ENCODE results near the gene GPX4.

GPX4 gene

DNA sequence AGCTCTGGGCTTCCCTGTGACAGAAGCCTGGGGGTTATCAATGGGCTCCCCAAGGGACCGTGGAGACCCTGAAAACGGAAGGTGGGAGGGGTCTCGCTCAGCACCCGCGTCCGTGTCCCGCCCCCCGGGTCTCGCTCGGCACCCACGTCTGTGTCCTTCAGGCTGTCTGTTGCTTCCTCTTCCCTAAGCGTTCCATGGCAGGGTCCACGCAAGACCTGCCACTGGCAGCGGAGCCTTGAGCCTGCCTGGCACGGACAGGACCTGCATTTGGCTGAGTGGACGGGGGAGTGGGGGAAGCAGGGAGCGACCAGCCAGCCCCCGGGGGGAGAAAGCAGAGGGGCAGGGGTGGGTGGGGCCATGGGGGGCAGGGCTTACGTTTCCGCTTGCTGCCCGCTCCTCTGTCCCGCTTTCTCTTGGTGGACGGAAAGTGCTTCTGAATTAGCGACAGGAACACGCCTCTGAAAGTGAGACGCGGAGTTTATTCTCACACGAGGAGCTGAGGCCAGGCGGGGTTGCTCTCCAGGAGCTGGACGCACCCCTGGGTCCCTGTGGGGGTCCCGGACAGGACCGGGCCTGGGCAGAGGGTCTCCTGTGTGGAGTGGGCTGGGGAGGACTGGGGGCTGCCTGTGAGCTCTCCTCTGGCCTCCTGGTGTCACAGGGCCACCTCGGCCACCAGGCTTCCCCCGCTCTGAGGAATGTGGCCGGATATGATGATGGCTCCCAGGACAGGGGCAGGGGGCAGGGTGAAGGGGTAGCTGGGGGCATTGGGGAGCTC, 12.0 kb downstream of the GPX4 start:
- ATAC-seq (ENCODE audit: insufficient read depth, low read depth) (no peak), DNase-seq (no peak)
- H2AFZ ChIP-seq (ENCODE audit: low read depth, low read length), result no peak overlapping the region
- H3K27ac ChIP-seq (ENCODE audit: low read length), result no peak overlapping the region
- no peaks in the 10 kb centered on the region for H3K9me3 ChIP-seq (ENCODE audit: insufficient read depth, low read length, severe bottlenecking)
- H3K9ac ChIP-seq (ENCODE audit: low read depth, low read length), result no peak overlapping the region
- no peaks in the 10 kb centered on the region for H3K27me3 ChIP-seq (ENCODE audit: insufficient read depth, low read length, poor library complexity)
- H3K4me3 ChIP-seq (ENCODE audit: low read depth in 1 of 2, low read length in 2 of 2), result no peak overlapping the region
- H3K79me2 ChIP-seq (ENCODE audit: insufficient read depth, low read length), result no peaks in the 10 kb centered on the region
- H3K4me2 ChIP-seq (ENCODE audit: insufficient read depth, low read length), result no peak overlapping the region
- H3K36me3 ChIP-seq (ENCODE audit: insufficient read depth, low read length), result peaks cover 69% of the 10 kb centered on the region
- no peaks in the 10 kb centered on the region for H3K4me1 ChIP-seq (ENCODE audit: insufficient read depth, low read length)
- H4K20me1 ChIP-seq (ENCODE audit: insufficient read depth, low read length), result peaks cover 4% of the 10 kb centered on the region; the same call in 1 of the 2 replicates
- no peak for TF ChIP-seq EZH2 (IDR thresholded peaks at IDR 0.05; ENCODE audit: borderline replicate concordance, low read depth, low read length, severe bottlenecking)
- TF ChIP-seq CTCF (IDR thresholded peaks at IDR 0.05; ENCODE audit: borderline replicate concordance, extremely low read depth, low read length, poor library complexity, severe bottlenecking), result no peak

DNA sequence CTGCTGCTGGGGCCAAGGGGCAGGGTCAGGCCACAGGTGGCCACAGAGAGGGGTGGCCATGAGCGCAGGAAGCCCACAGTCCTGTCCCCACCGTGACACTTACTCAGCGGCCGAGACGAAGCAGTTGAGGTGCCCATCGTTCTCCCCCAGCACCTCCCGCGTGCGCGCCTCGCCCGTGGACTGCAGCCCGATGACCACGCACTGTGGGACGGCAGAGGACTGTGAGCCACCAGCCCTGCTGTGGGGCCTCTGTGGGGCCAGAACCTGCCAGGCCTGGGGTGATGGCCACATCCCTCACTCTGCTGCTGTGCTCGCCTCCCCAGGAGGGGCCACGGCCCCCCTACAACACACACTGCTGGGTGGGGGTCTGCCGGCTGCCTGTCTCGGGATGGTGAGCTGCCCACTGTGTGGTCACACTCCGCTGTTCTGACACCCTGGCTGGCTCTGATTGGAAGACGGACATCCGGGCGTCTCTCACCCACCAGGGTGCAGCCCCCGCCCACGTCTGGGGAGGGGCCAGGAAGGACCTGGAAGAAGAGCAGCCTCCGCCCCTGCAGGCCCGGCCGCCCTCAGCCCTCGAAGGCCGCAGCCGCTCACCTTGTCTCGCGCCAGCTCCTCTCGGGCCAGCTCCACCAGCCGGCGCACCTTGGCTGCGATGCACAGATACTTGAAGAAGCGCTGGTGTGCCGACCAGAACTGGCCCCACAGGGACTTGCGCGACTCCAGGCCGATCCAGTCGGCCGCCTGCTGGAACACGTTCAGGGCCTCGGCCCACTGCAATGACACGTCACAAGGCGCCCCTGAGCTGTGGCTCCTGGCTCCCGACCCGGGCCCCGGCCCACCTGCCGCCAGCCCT, 13.2 kb downstream of the GPX4 start:
- H3K27me3 ChIP-seq (ENCODE audit: insufficient read depth, low read length, poor library complexity), result no peaks in the 10 kb centered on the region
- H3K9ac ChIP-seq (ENCODE audit: low read depth, low read length), result no peak overlapping the region
- H3K4me3 ChIP-seq (ENCODE audit: low read depth in 1 of 2, low read length in 2 of 2), result no peak overlapping the region
- H2AFZ ChIP-seq (ENCODE audit: low read depth, low read length), result no peak overlapping the region
- H4K20me1 ChIP-seq (ENCODE audit: insufficient read depth, low read length), result peaks cover 4% of the 10 kb centered on the region; the same call in 1 of the 2 replicates
- DNase-seq, result no peak
- H3K36me3 ChIP-seq (ENCODE audit: insufficient read depth, low read length), result peaks cover 76% of the 10 kb centered on the region
- no peaks in the 10 kb centered on the region for H3K9me3 ChIP-seq (ENCODE audit: insufficient read depth, low read length, severe bottlenecking)
- no peaks in the 10 kb centered on the region for H3K79me2 ChIP-seq (ENCODE audit: insufficient read depth, low read length)
- no peak for TF ChIP-seq CTCF (IDR thresholded peaks at IDR 0.05; ENCODE audit: borderline replicate concordance, extremely low read depth, low read length, poor library complexity, severe bottlenecking)
- no peak for TF ChIP-seq EZH2 (IDR thresholded peaks at IDR 0.05; ENCODE audit: borderline replicate concordance, low read depth, low read length, severe bottlenecking)
- no peak overlapping the region for H3K4me2 ChIP-seq (ENCODE audit: insufficient read depth, low read length)
- no peak overlapping the region for H3K27ac ChIP-seq (ENCODE audit: low read length)
- H3K4me1 ChIP-seq (ENCODE audit: insufficient read depth, low read length), result no peaks in the 10 kb centered on the region
- ATAC-seq (ENCODE audit: insufficient read depth, low read depth), result no peak

GRCh38 chr19:1117654-1118053, 13.9 kb downstream of the GPX4 start:
- TF ChIP-seq CTCF (IDR thresholded peaks at IDR 0.05; ENCODE audit: borderline replicate concordance, extremely low read depth, low read length, poor library complexity, severe bottlenecking) (no peak), EZH2 (IDR thresholded peaks at IDR 0.05; ENCODE audit: borderline replicate concordance, low read depth, low read length, severe bottlenecking) (no peak)
- Histone ChIP-seq H3K9ac (ENCODE audit: low read depth, low read length) (no peak overlapping the region), H3K27me3 (ENCODE audit: insufficient read depth, low read length, poor library complexity) (no peaks in the 10 kb centered on the region), H3K9me3 (ENCODE audit: insufficient read depth, low read length, severe bottlenecking) (no peaks in the 10 kb centered on the region), H3K4me2 (ENCODE audit: insufficient read depth, low read length) (no peak overlapping the region), H3K27ac (ENCODE audit: low read length) (no peak overlapping the region), H3K4me3 (ENCODE audit: low read depth in 1 of 2, low read length in 2 of 2) (no peak overlapping the region), H3K36me3 (ENCODE audit: insufficient read depth, low read length) (peaks cover 74% of the 10 kb centered on the region), H3K79me2 (ENCODE audit: insufficient read depth, low read length) (no peaks in the 10 kb centered on the region), H2AFZ (ENCODE audit: low read depth, low read length) (no peak overlapping the region), H3K4me1 (ENCODE audit: insufficient read depth, low read length) (no peaks in the 10 kb centered on the region), H4K20me1 (ENCODE audit: insufficient read depth, low read length) (peaks cover 4% of the 10 kb centered on the region)
- ATAC-seq (ENCODE audit: insufficient read depth, low read depth), result no peak
- no peak for DNase-seq
